NCI-H526 (cell line): Measurements from ENCODE around the gene TMEM114.
"Not testable (repeated sequence)": the region's sequence is repeated elsewhere in the genome, so short reads cannot be mapped to it uniquely, and the experiment has no call there.

Source experiments
- DNase-seq, 2 experiments: peaks; one replicate each; lab custom pipeline; 2025; lab: John Stamatoyannopoulos, UW

Gene TMEM114

GRCh38 chr16:8572919-8573724 lies 17.2 kb downstream of the TMEM114 start:
- peak; percentile 1 to 53 for DNase-seq

DNA sequence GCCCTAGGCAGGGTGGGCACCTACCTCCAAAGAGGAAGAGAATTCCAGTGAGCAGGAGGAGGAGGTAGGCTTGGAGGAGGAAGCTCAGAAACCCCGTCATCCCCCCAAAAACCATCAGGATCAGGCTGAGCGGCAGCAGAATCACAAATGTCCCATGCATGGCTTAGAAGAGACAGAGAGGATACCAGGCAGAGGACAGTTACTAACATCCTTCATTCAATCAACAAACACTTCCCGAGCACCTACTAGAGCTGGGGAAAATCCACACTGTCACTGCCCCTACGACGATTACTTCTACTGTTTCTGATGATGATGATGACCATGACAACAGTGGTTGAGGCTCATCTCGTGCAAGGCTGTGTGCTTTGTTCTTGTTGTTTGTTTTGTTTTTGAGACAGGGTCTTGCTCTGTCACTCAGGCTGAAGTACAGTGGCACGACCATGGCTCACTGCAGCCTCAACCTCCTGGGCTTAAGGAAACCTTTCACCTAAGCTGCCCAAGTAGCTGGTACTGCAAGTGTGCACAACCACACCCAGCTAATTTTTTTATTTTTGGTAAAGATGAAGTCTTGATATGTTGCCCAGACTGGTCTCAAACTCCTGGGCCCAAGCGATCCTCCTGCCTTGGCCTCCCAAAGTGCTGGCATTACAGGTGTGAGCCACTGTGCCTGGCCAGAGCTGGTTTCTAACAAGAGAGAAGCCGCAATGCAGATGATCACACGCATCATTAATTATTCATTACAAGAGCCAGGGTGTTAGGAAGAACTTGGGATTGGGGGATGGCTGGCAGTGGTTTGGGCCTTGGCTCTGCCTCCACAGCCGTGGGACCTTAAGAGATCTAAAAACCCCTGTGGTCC lies 18.0 kb downstream of the TMEM114 start:
- DNase-seq = peak in 1 of 2 experiments; percentile 53

GRCh38 chr16:8571061-8571596 lies 19.2 kb downstream of the TMEM114 start:
- DNase-seq = no peak

GRCh38 chr16:8570393-8570792 lies 19.9 kb downstream of the TMEM114 start:
- not testable (repeated sequence) for DNase-seq

DNA sequence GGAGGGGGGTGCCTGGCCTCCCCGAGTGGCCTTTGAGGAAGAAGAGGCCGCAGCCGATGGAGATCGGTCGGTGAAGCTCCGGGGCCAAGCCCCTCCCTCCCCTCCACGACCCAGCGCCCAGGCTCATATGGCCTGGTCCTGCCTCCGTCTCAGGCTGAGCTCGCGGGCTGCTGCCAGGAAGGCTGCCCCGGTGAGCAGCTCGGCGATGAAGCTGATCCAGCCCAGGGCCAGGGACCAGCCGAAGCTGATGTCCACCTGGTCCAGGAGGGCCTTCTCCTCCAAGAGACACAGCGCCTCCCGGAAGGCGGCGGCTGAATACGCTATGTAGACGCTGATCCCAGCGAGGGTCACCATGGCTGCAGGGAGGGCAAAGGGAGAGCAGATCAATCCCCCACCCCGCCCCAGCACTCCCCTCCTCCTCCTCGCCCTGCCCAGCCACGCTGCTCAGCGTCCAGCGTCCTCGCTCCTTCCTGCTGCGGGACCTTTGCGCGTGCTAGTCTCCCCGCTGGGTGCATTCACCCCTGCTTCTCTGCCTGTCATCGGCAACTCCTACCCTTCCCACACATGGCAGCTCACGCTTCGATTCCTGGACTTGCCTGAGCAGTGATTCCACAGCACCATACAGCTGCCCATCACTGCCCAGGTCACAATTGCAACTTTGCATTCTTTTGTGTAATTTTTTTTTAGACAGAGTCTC lies 20.5 kb downstream of the TMEM114 start:
- no peak for DNase-seq

GRCh38 chr16:8568231-8568617 lies 22.1 kb downstream of the TMEM114 start:
- no peak for DNase-seq

DNA sequence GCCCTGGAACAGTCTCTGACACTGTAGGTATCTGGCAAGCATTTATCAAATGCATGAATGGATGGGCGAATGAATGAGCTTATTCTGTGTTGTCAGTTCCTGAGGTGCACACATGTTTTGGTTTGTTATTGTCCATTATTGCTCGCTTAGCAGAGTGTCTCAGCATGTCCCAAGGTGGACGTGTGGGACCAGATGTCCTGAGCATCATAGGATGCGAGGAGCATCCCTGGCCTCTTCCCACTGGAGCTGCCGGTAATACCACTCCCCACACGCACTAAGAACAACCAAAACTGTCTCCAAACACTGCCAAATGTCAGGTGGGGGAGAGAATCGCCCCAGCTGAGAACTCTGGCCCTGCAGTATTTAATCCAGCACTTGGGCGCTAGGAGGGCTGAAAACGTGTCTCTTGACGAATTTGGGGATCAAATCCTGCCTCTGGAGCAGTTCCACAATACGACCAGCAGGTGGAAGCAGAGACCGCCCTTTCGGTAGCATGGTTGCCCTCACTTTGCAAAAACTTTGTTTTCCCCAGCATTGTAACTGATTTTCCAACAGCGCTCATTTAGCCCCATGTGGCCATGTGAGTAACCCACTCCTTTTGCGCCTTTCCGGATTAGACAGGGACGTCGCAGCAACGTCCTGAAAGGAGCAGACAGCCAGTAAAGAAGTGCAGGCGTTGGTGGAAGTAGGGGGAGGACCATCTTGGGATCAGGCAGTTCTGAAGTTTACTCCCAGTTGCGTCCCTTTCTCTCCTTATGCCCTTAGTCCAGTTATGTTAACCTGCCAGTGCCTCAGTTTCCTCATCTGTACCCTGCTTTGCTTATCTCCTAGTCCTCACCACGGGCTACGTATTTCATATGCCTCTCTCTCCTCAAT lies 22.7 kb downstream of the TMEM114 start:
- peak; percentile 82 to 92 for DNase-seq

DNA sequence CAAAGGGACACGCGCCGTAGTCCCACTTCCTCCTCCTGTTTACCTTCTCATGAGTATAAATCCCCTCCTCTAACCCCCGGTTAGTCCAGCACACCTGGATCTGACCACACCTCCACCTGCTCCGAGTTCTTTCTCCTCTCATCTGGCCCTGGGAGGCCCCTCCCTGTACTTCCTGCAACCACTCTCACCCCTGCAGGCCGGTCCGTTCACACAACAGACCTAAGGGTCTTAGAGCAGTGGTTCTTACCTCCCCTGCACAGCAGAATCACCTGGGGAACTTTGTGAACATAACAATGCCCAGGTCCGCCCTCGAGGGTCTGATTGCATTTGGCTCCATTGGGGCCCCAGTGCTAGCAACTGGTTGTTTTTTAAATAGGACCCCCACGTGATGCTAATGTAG lies 24.8 kb downstream of the TMEM114 start:
- DNase-seq = no peak

DNA sequence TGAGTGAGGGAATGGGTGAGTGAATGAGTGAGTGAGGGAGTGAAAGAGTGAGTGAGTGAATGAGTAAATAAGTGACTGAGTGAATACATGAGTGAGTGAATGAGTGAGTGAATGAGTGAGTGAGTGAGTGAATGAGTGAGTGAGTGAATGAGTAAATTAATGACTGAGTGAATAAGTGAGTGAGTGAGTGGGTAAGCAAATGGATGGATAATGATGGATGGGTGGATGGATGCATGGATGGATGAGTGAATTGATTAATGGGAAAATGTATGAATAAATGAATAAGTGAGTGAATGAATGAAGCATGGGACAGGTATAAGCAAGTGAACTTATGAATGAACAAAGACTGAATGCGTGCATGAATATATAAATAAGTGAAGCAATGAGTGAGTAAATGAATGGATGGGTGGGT lies 25.4 kb downstream of the TMEM114 start:
- no peak for DNase-seq

- DNase-seq = not testable (repeated sequence)
These were observed 26.3 kb downstream of the TMEM114 start for GRCh38 chr16:8563944-8564540.

GRCh38 chr16:8561496-8561895 lies 28.8 kb downstream of the TMEM114 start:
- DNase-seq = no peak

DNA sequence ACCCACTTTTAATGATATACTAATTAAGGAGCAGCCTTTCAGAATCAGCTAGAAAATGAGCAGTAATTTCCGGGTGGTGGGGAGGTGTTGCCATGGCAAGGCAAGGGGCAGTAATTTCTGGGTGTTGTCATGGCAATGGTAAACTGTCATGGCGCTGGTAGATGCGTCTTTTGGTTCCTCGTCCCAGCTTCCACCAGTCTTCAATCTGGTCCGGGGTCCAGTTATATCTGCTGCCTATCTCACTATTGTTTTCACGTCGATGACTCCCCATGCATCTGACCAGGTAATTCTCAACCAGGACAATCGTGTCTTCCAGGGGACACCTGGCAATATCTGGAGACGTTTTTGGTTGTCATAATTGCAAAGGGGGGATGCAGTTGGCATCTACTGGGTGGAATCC lies 34.9 kb downstream of the TMEM114 start:
- DNase-seq = no peak

- no peak for DNase-seq
These were observed 35.4 kb downstream of the TMEM114 start for GRCh38 chr16:8554881-8555280.

DNA sequence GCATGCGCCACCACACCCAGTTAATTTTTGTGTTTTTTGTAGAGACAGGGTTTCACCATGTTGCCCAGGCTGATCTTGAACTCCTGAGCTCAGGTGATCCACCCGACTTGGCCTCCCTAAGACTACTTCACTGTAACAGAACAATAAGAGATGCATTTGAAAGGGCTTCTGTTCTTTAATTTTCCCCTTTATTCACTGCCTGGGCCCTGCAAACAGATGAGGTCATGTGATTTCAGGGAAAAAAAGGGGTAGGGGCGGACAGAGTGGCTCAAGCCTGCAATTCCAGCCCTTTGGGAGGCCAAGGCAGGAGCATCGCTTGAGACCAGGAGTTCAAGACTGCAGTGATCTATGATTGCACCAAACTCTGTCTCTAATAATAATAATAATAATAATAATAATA lies 36.3 kb downstream of the TMEM114 start:
- DNase-seq = no peak

GRCh38 chr16:8552487-8553221 lies 37.7 kb downstream of the TMEM114 start:
- DNase-seq = no peak

DNA sequence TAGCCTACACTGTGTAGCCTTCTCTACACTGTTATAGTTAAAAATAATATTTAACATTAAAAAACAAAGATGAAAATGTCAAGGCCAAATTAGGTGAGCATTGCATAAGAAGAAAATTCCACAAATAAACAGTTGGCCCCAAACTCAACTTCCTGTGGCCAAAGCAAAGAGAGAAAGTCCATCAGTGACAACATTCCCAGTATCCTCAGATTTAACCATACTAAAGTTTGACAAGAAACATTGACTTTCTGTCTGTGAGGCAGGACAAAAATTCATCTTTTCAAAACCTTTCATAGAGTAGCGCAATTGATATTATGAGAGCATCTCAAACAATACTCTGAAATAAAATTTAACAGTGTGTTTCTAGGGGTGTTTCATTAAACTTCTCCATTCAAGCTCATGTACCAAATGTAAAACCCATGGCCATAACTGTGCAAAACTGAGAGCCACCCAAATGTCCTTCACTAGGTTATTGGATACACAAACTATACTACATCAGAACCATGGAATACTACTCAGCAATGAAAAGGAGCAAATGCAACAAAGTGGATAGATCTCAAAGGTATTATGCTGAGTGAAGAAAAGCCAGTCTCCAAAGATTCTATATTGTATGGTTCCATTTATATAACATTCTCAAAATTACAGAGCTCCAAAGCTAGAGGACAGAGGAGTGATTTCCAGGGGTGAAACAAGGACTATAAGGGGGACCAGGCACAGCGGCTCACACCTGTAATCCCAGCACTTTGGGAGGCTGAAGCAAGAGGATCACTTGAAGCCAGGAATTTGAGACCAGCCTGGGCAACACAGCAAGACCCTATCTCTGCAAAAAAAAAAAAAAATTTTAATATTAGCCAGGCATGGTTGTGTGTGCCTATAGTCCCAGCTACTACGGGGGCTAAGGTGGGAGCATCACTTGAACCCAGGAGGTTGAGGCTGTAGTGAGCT lies 38.7 kb downstream of the TMEM114 start:
- no peak for DNase-seq

GRCh38 chr16:8550728-8551387 lies 39.5 kb downstream of the TMEM114 start:
- DNase-seq = no peak

GRCh38 chr16:8549843-8550412 lies 40.4 kb downstream of the TMEM114 start:
- no peak for DNase-seq
